NCI-H1417 treated with DMSO at 0.1 percent for 48 hours (cell line): ENCODE measurements around the gene LCE3B.
"Not testable (repeated sequence)": the region's sequence is repeated elsewhere in the genome, so short reads cannot be mapped to it uniquely, and the experiment has no call there.

Experiments
- DNase-seq: peaks from one replicate; lab custom pipeline; 2025; lab: John Stamatoyannopoulos, UW

Gene LCE3B

GRCh38 chr1:152613511-152613910 lies at the start of gene LCE3B:
Gene LCE3B (plus strand): TSS chr1:152613811. CDS start chr1:152613811, 0 bp downstream.
- no peak for DNase-seq

GRCh38 chr1:152565115-152565514 lies 48.5 kb upstream of the LCE3B start:
- DNase-seq = no peak

DNA sequence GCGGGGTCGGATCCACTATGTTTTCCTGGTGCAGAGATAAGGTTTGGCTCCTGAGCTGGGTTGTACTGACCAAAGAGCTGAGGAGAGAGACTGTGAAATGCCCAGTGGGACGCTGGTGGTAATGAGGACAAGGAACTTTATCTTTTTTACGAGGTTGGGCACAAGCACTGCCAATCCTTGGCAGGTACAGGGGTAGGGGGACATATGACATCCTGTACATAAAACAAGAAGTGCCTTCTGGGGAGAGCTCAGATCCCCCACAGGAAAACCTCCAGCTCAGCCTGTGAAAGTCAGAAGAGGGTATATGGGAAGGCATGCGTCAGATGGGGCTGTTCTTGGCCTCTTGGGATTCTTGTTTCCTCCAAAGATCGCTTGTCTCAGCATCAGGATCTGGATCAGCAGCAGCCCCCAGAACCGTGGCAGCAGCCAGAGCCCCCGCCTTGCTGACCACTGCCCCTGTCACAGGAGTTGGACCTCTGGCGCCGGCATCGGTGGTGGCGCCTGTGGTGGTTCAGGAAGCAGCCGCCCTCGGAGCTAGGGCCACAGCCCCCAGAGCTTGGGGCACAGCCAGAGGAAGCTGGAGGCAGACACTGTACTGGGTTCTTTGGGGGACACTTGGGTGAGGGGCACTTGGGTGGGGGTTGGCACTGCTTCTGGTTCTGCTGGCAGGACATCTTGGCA lies 47.9 kb upstream of the LCE3B start:
- DNase-seq = no peak

- DNase-seq = no peak
Measured at GRCh38 chr1:152566681-152567080, 46.9 kb upstream of the LCE3B start, which contains the start of gene LCE3E. Gene LCE3E (minus strand): TSS chr1:152566780. CDS start chr1:152566208, 572 bp downstream.

GRCh38 chr1:152577168-152577567 lies 36.4 kb upstream of the LCE3B start:
- no peak for DNase-seq

GRCh38 chr1:152579526-152579925 lies 34.1 kb upstream of the LCE3B start:
- DNase-seq = not testable (repeated sequence)

DNA sequence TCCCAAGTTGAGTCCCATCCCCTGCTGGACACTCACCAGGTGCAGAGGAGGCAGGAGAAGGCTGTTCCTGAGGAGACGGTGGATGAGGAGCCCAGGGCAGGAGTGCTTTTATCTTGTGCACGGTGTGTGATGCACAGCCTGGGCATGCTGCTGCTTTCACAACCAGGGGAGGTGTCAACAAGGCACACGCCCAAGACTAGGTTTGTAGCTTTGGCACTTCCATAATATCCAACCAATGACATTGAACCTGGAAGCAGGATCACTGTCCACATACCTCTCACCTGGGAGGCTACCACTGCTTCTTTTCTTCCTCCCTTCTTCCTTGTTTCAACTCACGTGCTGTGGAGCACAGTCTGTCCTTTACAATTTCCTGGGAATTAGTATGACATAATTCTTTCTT lies 33.2 kb upstream of the LCE3B start, which contains the start of gene LCE3D:
Gene LCE3D (minus strand): TSS at position 84 of the 400 bp plus-strand sequence. CDS start 580 bp downstream, outside the sequence.
- DNase-seq = no peak

GRCh38 chr1:152582647-152583046 lies 31.0 kb upstream of the LCE3B start:
- DNase-seq = no peak

DNA sequence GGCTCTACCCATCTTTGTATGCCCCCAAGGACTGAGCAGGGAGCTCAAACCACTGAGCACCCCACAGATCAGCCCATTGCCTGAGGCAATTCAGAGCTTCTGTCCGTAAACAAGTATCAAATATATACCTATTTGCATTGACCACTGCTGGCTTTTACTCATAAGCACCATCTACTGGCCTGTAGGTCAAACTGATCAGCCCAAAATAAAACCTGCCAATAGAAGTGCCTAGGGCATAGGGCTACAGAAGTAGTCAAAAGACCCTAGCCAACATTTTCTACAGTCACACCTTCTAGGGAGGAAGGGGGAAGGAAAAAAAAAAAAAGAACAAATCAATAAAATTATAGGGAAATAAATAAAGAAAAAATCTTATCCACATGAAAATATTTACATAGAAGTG lies 28.0 kb upstream of the LCE3B start:
- DNase-seq = no peak

GRCh38 chr1:152596986-152597385 lies 16.6 kb upstream of the LCE3B start:
- DNase-seq = no peak

DNA sequence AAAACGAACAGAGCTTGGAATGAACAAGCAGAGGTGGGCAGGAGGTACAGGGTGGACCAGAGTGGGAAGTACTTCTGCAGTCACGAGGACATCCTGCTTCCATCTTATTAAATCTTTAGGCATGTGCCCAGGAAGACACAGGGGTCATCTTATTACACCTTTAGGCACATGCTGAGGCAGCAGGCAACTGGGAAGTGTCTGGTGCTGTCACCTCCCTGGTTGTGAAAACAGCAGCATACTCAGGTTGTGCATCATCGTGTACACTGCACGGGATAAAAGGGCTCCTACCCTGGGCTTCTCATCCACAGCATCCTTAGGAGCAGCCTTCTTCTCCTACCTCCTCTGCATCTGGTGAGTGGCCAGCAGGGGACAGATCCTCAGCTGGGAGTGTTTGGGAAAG lies 13.7 kb upstream of the LCE3B start, which contains the start of gene LCE3C:
Gene LCE3C (plus strand): TSS at position 301 of the 400 bp plus-strand sequence. CDS start 498 bp downstream, outside the sequence.
- DNase-seq = no peak

DNA sequence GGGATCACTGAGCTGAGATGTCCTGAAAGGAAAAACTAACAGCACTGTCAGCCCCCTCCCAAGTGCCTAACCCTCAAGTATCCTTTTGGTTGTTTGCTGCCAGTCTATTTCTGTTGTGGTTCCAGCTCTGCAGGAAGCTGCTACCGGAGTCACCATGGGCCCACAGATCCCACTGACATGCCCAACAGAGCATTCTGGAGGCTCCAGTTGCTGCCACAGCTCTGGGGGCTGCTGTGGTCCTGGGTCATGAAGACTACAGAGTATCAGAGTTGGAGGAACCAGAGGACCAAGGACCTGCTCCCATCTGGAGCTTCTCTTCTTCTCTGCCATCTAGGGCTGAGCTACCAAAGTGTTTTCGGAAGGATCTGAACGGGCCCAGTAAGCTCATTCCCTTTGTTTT lies 8.4 kb downstream of the LCE3B start:
- no peak for DNase-seq

DNA sequence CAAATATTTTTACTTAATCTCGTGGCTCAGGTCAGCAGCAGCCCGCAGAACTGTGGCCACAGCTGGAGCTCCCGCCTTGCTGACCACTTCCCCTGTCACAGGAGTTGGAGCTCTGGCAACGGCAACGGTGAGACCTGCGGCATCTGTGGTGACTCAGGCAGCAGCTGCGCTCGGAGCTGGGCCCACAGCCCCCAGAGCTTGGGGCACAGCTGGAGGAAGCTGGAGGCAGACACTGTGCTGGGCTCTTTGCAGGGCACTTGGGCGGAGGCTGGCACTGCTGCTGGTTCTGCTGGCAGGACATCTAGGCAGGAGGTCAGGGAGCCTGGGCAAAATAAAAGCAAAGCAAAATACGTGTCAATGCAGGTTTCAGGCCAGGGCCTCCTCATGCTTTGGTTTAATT lies 9.2 kb downstream of the LCE3B start, which contains the start of gene LCE3A:
Gene LCE3A (minus strand): TSS at position 301 of the 400 bp plus-strand sequence. CDS start 0 bp downstream, at position 301.
- DNase-seq = no peak

DNA sequence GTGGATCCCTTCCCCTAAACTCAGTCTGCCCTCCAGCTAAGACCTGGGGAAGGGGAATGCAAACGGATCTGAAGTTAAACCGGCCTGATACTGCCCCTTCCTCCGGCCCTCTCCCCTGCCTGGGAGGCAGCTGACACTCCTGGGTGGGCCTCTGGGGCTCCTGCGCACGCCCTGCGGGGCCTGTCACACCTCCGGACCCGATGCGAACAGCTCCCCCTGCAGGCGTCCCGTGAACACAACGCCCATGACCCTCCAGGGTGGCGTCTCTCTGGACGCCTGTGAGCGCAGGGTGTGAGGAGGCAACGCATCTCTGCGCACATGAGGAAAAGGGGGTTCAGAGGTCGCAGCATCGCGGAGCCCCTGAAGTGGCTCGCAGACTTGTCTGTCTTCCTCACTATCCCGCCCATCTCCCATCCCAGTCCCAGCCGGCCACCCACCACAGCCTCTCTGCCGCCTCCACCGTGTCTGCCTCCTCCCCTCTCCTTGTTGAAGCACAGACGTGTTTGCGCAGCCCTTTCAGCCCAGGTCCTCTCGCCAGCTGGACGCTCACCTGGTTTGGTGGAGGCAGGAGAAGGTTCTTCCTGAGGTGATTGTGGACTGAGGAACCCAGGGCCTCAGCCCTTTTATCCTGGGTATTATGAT lies 9.7 kb downstream of the LCE3B start:
- DNase-seq = no peak

DNA sequence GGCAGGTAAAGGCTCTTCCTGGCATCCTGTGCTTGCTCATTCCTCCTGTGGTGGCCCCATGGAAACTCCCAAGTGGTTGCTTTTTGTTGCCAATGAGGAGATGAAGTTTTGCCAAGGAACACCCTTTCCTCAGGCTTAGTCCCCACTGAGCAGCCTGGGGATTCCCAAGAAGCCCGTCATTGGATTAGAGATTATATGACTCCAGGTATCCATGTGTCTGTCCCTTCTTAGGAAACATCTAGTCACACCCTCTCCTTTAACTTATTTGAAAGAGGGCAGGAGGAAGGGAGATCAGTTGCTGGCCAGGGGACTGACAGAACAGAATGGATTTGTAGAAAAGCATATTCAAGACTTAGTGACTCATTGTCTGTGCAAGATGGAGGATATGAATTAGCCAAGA lies 13.1 kb downstream of the LCE3B start:
- no peak for DNase-seq

- no peak for DNase-seq
Measured at GRCh38 chr1:152630596-152630995, 17.0 kb downstream of the LCE3B start.

GRCh38 chr1:152640351-152640750 lies 26.7 kb downstream of the LCE3B start:
- DNase-seq = no peak

- DNase-seq = no peak
Measured at GRCh38 chr1:152643945-152644344, 30.3 kb downstream of the LCE3B start.

GRCh38 chr1:152645146-152645545 lies 31.5 kb downstream of the LCE3B start:
- DNase-seq = no peak

- DNase-seq = no peak
Measured at GRCh38 chr1:152646656-152647055, 33.0 kb downstream of the LCE3B start.

DNA sequence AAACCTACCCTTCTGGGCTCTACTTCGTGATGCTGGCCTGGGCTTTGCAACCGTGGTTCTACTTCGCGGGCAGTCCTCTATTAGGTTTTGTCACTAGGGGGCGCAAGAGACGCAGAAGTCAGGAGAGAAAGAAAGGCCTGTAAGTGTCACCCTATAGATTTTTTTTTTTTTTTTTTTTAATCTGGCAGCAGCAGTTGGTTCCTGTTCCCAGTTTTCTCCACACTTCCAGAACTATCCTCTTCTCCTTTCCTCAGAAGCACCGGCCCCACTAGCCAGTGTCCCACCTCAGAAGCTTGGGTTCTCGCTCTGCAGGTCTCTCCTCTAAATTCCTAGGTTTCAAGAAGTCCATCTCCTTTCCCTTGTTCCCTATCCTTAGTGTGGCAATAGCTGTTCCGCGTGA lies 40.5 kb downstream of the LCE3B start:
- no peak for DNase-seq

- no peak for DNase-seq
Measured at GRCh38 chr1:152656459-152656858, 42.8 kb downstream of the LCE3B start.

DNA sequence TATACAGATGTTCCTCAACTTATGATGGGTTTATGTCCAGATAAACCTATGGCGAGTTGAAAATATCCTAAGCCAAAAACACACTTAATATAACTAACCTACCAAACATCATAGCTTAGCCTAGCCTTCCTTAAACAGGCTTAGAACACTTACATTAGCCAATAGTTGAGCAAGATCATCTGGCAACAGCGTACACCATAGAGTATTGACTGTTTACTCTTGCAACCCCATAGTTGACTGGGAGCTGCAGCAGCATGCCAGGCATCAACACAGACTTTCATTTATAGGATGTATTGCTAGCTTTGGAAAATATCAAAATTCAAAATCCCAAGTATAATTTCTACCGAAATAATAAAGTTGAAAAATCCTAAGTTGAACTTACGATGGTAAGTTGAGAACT lies 44.1 kb downstream of the LCE3B start:
- no peak for DNase-seq
